COLO668 (cell line): ENCODE measurements around the gene MYO10.
"Not testable (repeated sequence)": the region's sequence is repeated elsewhere in the genome, so short reads cannot be mapped to it uniquely, and the experiment has no call there.

ENCODE experiments used
- DNase-seq: peaks from one replicate; lab custom pipeline; 2025; ENCODE audit not compliant: unreplicated experiment; lab: John Stamatoyannopoulos, UW

Gene MYO10

GRCh38 chr5:16865151-16865550 is 70.9 kb downstream of the MYO10 start:
- no peak for DNase-seq

GRCh38 chr5:16864631-16865131 is 71.4 kb downstream of the MYO10 start:
- DNase-seq = no peak

DNA sequence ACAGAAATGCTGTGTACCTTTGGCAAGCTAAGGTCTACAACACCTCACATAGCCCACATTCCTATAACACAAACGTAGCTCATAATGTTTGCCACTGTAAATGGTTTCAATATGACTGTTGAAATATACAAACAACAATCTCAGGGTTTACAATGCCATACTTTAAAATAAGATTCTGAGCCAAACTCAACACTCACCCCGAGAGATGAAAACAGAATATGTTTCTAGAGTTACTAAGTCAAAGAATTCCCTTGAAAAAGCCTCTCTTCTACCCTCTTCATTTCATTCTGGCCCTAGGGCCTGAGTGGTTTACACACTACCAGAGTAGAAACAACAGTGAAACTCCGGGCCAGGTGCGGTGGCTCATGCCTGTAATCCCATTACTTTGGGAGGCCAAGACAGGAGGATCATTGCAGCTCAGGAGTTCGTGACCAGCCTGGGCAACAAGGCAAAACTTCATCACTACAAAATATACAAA is 72.6 kb downstream of the MYO10 start:
- no peak for DNase-seq

DNA sequence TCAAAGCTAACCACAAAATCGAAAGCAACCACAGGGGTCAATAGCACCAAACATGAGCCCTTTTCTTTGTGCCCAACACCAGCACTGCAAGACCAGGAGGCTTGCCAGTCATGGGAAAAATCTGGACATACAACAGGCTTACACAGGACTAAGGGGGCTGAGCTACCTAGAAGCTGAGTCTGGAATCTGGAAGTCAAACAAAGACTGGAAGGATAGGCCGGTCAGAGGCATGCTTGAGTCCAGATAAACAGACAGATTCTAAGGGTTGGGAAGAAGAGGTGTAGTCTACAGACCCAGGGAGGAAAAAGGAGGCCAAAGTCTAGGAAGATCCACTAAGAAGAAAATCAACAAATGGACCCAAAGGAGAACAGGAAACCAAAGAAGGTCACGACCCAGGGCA is 73.3 kb downstream of the MYO10 start:
- DNase-seq = no peak

- DNase-seq = no peak
Measured at GRCh38 chr5:16859346-16859745, 76.7 kb downstream of the MYO10 start.

DNA sequence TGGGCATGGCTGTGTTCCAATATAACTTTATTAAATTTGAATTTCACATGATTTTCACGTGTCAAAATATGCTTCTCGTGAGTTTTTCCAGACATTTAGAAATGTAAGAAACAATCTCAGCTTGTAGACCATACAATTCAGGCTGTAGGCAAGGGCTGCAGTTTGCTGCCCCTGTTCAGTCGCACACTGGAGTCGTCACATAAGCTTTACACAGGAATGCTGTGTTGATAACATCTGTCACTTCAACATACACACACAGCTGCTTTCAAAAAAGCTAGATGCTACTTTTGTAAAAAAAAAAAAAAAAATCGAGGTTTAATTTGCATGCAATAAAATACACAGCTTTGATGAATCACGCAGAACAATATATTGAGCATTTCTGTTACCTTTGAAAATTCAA is 77.9 kb downstream of the MYO10 start:
- no peak for DNase-seq

- DNase-seq = no peak
Measured at GRCh38 chr5:16857635-16858034, 78.5 kb downstream of the MYO10 start.

DNA sequence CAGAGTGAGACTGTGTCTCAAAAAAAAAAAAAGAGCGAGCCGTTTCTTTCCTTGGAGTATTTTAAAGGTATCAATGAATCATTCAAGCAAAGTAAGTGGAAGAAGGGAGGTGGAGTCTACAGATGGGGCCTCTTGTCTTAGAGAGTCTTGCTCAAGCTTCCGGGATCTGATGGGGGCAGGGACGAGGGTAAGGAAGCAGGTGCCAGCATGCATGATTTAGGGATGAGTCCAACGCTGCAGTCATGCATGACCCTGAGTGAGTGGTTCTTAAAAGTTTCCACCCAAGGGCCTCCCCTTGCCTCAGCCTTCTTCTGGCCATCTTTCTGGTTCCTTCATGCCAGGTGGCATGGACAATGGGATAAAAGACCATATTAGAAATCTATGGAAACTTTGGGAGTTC is 79.6 kb downstream of the MYO10 start:
- DNase-seq = no peak

DNA sequence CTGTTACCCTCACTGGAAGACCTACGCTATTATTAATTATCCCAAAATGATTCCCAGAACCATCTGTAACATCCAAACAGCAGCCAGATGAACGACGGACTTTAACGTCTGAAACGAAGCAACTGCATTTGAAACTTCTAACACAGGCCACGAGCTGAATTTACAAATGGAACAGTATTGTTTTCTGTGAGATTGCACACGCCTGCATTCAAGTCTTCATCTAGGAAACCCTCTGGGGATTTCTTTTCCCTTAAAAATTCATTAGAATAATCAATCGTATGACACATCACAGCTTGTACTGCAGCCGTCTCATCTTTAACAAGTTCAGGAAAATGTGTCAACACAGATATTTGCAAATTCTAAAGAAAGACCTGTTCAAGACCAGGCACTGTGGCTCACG is 80.2 kb downstream of the MYO10 start:
- no peak for DNase-seq

- DNase-seq = peak; percentile 61
Measured at GRCh38 chr5:16855485-16855884, 80.6 kb downstream of the MYO10 start.

- DNase-seq = no peak
Measured at GRCh38 chr5:16854351-16854750, 81.7 kb downstream of the MYO10 start.

DNA sequence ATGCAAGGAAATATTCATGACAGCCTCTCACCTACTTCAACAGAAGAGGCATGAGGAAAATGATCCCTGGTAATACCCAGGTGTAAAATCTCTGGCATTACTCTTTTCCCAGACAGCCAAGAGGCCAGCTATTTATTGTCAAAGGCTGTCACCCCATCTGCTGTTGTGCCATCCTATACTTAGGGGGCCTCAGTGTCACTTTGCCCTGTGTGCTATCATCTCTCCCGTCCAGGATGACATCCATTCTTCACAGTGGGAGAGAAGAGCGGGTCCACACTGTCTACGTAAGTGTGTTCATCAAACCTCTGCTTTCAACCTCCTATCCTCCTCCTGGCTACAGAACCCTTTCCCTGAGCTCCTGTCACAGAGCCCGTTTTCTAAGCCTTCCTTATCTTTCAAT is 82.6 kb downstream of the MYO10 start:
- DNase-seq = no peak

- no peak for DNase-seq
Measured at GRCh38 chr5:16852251-16853005, 83.7 kb downstream of the MYO10 start.

- no peak for DNase-seq
Measured at GRCh38 chr5:16849775-16850174, 86.3 kb downstream of the MYO10 start.

DNA sequence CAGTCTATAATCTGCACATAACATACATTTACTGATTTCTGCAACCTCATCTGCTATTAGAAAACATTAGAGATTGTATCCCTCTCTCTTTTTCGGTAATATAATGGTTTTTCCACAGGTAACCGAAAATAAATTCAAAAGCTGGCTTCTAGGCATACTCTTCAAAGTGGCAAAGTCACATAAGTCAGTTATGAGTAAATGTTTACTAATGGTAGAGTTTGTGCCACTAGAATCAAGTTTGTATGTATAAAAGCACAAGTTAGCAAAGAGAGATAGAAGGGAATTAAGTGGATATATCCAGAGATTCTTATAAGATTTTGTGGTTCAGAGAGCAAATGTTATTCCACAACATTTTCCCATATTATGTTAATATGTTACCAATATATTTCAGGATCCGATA is 86.9 kb downstream of the MYO10 start:
- no peak for DNase-seq

GRCh38 chr5:16844952-16845351 is 91.1 kb downstream of the MYO10 start:
- no peak for DNase-seq

- no peak for DNase-seq
Measured at GRCh38 chr5:16842896-16843295, 93.2 kb downstream of the MYO10 start.

DNA sequence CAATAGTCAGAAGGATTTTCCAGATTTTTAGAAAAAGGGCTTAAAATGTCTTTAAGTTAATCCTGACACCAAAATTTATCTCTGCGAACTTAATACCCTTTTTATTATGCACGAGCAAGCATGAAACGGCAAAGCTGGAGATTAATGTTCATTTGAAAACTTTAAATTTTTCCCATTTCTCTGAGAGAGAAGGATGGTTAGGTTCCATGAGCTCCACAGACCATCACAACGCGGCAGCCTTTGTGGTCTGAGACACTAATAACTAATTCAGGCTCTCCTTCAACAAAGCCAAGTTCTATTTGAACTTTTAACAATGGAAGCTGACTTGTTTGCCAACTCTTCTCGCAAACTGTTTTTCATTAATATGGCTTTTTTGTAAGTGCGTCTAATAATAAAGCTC is 94.7 kb downstream of the MYO10 start:
- no peak for DNase-seq

DNA sequence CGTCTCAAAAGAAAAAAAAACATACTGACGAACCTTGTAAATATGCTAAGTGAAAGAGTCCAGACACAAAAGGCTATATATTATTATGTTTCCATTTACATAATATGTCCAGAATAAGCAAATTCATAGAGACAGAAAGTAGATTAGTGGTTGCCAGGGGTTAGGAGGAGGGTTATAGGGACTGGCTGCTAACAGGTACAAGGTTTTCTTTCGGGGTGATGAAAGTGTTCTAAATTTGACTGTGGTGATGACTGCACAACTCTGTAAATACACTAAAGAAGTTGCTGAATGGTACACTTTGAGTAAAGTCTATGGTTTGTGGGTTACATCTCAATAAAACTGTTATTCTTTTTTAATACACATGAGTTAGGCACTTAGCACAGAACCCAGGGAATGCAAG is 98.8 kb downstream of the MYO10 start:
- no peak for DNase-seq

- DNase-seq = no peak
Measured at GRCh38 chr5:16834029-16834428, 102.1 kb downstream of the MYO10 start.

DNA sequence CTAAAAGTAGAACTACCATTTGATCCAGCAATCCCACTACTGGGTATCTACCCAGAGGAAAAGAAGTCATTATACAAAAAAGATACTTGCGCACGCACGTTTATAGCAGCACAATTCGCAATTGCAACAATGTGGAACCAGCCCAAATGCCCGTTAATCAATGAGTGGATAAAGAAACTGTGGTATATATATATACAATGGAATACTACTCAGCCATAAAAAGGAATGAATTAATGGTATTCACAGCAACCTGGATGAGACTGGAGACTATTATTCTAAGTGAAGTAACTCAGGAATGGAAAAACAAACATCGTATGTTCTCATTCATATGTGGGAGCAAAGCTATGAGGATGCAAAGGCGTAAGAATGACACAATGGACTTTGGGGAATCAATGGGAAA is 104.8 kb downstream of the MYO10 start:
- DNase-seq = not testable (repeated sequence)

DNA sequence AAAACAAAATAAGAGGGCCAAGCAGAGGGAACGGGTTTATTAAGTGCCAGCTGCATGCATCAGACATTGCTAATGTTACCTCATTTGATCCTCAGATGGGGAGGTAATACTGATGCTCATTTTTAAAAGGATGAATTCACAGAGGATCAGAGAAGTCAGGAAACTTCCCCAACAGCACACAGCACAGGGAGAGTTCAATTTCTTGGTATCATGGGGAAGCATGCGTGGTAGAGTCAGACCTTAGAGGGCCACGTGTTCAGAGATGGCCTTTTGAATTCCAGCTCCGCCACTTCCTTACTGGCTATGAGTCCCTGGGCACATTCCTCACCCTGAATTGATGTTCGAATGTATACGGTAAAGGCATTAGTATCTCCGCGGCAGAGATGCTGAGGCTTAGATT is 108.3 kb downstream of the MYO10 start:
- no peak for DNase-seq
